SK-N-MC (cell line): ENCODE results near the gene GRIP1.

ENCODE experiments used
- EZH2 ChIP-seq: fragments of 200-600 bp; sonication (generic); IDR thresholded peaks from one replicate; pipeline ENCODE4 v1.6.1; 2017; ENCODE audit warnings: antibody characterized with exemption
- FOXP2 ChIP-seq: optimal IDR thresholded peaks from 2 replicates; pipeline ENCODE3; 2011; ENCODE audit warnings: mild to moderate bottlenecking, moderate library complexity; ENCODE audit not compliant: insufficient read depth; ENCODE audit errors: extremely low read length, control extremely low read depth
- POLR2AphosphoS5 ChIP-seq: IDR thresholded peaks from 2 replicates; pipeline ENCODE4 v1.6.1; 2012; ENCODE audit warnings: mild to moderate bottlenecking, low read depth, low read length, borderline replicate concordance

GRCh38 chr12:66636771-66637170, 42.1 kb downstream of the GRIP1 start:
- TF ChIP-seq EZH2 (no peak), POLR2AphosphoS5 (no peak), FOXP2 (no peak)
